CD4-positive, alpha-beta T cell (primary cell): Measurements from ENCODE around the gene CR1. TPM values are rescaled to one million over a fixed set of nuclear protein-coding genes. Genes with fewer than 3 reads are reported as not detected.

Experiments
- ATAC-seq: fragments of 200-7000 bp; cut with Tn5 transposase; one replicate; pipeline ENCODE4 v1.10.0; 2022; ENCODE audit warnings: mild to moderate bottlenecking; ENCODE audit not compliant: poor library complexity
- CTCF ChIA-PET: fragments of 350-600 bp; sonication (Branson Sonifier 250); formaldehyde crosslinking; loops from one replicate; lab custom pipeline; 2021; ENCODE audit warnings: antibody characterized with exemption, inconsistent platforms; lab: Charles Lee
- POLR2A ChIA-PET: fragments of 350-600 bp; sonication (Branson Sonifier 250); formaldehyde crosslinking; loops from one replicate; lab custom pipeline; 2021; ENCODE audit warnings: antibody characterized with exemption, inconsistent platforms; lab: Charles Lee
- DNase-seq, 14 experiments: peaks; one replicate each; pipeline ENCODE4 v3.0.0-alpha.2; 2013 to 2020; ENCODE audit warnings: mixed read lengths in 2 of 14
- H3K27ac ChIP-seq, 2 donors: one replicate each; pipeline versions ENCODE4 v1.5.1 to v1.7.0; 2013; ENCODE audit warnings: low read length in 2 of 2, low read depth in 1 of 2, mild to moderate bottlenecking in 1 of 2
- H3K27me3 ChIP-seq, 2 experiments: 1 replicate in 1 of 2; 2 replicates in 1 of 2; pipeline versions ENCODE4 v1.6.1 to v1.7.0; 2013; ENCODE audit warnings: low read length in 2 of 2, control low read depth in 1 of 2, mild to moderate bottlenecking in 1 of 2, moderate library complexity in 1 of 2; ENCODE audit not compliant: insufficient read depth in 2 of 2, control insufficient read depth in 1 of 2
- H3K36me3 ChIP-seq: one replicate; pipeline ENCODE4 v1.6.1; 2013; ENCODE audit warnings: low read length, control low read depth; ENCODE audit not compliant: insufficient read depth
- H3K4me1 ChIP-seq: one replicate; pipeline ENCODE4 v1.6.1; 2013; ENCODE audit warnings: low read length, control low read depth; ENCODE audit not compliant: insufficient read depth
- H3K4me3 ChIP-seq: one replicate; pipeline ENCODE4 v1.5.1; 2013; ENCODE audit warnings: mild to moderate bottlenecking, low read length, moderate library complexity
- H3K9me3 ChIP-seq, 2 experiments: 1 replicate in 1 of 2; 2 replicates in 1 of 2; pipeline versions ENCODE4 v1.6.1 to v1.7.0; 2013; ENCODE audit warnings: low read length in 2 of 2, mild to moderate bottlenecking in 2 of 2, control low read depth in 1 of 2, moderate library complexity in 1 of 2; ENCODE audit not compliant: control insufficient read depth in 1 of 2, insufficient read depth in 1 of 2
- H3K27ac Mint-ChIP-seq: one replicate; pipeline ENCODE4 v1.8.0; 2020; ENCODE audit warnings: mixed read lengths
- H3K27me3 Mint-ChIP-seq: one replicate; pipeline ENCODE4 v1.8.0; 2021; ENCODE audit warnings: mixed read lengths
- H3K36me3 Mint-ChIP-seq: one replicate; pipeline ENCODE4 v1.8.0; 2021; ENCODE audit warnings: low read depth, mixed read lengths
- H3K4me1 Mint-ChIP-seq: one replicate; pipeline ENCODE4 v1.8.0; 2021; ENCODE audit warnings: low read depth, mixed read lengths
- H3K4me3 Mint-ChIP-seq: one replicate; pipeline ENCODE4 v1.8.0; 2020; ENCODE audit warnings: mild to moderate bottlenecking, mixed read lengths
- H3K9me3 Mint-ChIP-seq: one replicate; pipeline ENCODE4 v1.8.0; 2020; ENCODE audit warnings: mixed read lengths
- CTCF ChIP-seq: fragments of 200-600 bp; IDR thresholded peaks from one replicate; pipeline ENCODE4 v1.8.0; 2022; ENCODE audit warnings: antibody characterized with exemption, mild to moderate bottlenecking
- intact Hi-C, 2 experiments: fragments of 100-400 bp; cut with DNase I in 1 of 2; cut with micrococcal nuclease in 1 of 2; formaldehyde crosslinking; loops; one replicate each; pipeline versions ENCODE4 v1.15.1 to v1.9.0; 2023 to 2025; cut with DNase I, micrococcal nuclease
- total RNA-seq, 174 experiments: library from RNA in 2 of 174; stranded (reverse) in 2 of 174; gene quantifications; one replicate each; pipeline ENCODE4 v1.2.3 and lab custom pipeline; 2021 to 2026

The CR1 gene
- total RNA-seq, 2 experiments from 2014 or later = 2.8 to 3.1 TPM

DNA sequence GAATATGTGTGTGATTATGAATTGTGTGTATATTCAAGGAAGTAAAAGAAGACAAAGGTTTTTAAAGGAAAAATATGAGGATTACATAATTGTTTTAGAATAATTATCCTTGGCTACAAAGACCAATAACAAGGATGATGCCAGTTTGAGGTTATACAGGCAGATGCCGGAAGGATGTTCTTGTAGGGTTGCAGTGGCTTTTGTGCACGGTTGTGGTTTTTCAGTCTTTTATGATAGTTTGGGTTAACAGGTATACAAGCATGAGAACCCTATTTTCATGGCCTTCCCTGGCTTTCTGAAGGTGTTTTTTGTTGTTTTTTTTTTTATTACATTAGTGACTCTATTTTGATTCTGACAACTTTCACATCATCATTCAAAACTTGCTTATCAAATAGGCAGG lies 36.9 kb upstream of the CR1 start:
- Histone ChIP-seq H3K27me3 (peaks cover 10 to 12% of the 10 kb centered on the region in 2 experiments), H3K9me3 (peaks cover 0 to 8% of the 10 kb centered on the region in 2 experiments), H3K27ac (peak overlapping the region; percentile 28 to 49), H3K4me1 (peaks cover 41% of the 10 kb centered on the region), H3K36me3 (no peaks in the 10 kb centered on the region), H3K4me3 (no peak overlapping the region)
- POLR2A ChIA-PET = no interaction called here
- TF ChIP-seq CTCF = no peak
- H3K9me3 Mint-ChIP-seq = no peaks in the 10 kb centered on the region
- intact Hi-C loops = no loop called here
- peaks cover under 1% of the 10 kb centered on the region for H3K27me3 Mint-ChIP-seq
- CTCF ChIA-PET = no interaction called here
- H3K4me1 Mint-ChIP-seq = peaks cover 10% of the 10 kb centered on the region
- DNase-seq = peak in 11 of 14 experiments; percentile 8 to 82 (median 17)
- no peak overlapping the region for H3K4me3 Mint-ChIP-seq
- peak; percentile 86 for ATAC-seq
- no peak overlapping the region for H3K27ac Mint-ChIP-seq
- no peaks in the 10 kb centered on the region for H3K36me3 Mint-ChIP-seq

- H3K27ac ChIP-seq = no peak overlapping the region
- H3K4me3 ChIP-seq = no peak overlapping the region
- DNase-seq (no peak), ATAC-seq (no peak)
- POLR2A ChIA-PET = interaction anchor here (0.7 kb wide), 1 partner anchor 9 kb away, joined by 4 read pairs; no protein-coding TSS in a partner anchor
- no peaks in the 10 kb centered on the region for H3K9me3 ChIP-seq
- no peak for TF ChIP-seq CTCF
- H3K27ac Mint-ChIP-seq = no peak overlapping the region
- peaks cover 7% of the 10 kb centered on the region for H3K27me3 Mint-ChIP-seq
- H3K4me1 Mint-ChIP-seq = peaks cover 9% of the 10 kb centered on the region
- intact Hi-C loops = no loop called here
- H3K4me3 Mint-ChIP-seq = no peak overlapping the region
- peaks cover 0 to 3% of the 10 kb centered on the region in 2 experiments for H3K27me3 ChIP-seq
- H3K36me3 ChIP-seq = no peaks in the 10 kb centered on the region
- H3K36me3 Mint-ChIP-seq = no peaks in the 10 kb centered on the region
- CTCF ChIA-PET = no interaction called here
- H3K9me3 Mint-ChIP-seq = no peaks in the 10 kb centered on the region
- peaks cover 34% of the 10 kb centered on the region for H3K4me1 ChIP-seq
Observed at GRCh38 chr1:207461649-207462048, 34.3 kb upstream of the CR1 start.

DNA sequence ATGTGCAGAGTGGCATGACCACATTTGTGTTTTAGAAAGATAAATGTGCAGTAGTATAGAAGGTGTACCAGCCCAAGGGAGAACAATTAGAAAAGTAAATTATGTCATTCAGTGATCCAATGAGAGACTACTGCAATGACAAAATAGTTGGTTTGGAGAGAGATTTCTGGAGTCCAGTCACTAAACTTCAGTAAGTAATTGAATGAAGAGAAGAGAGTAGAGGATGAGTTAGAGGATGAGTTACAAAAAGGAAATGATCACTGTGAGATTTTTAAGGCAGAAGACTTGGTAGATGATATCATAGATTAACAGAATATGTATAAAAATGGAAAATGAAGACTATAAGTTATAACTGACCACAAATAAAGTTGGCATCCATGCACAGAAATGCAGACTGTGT lies 33.4 kb upstream of the CR1 start:
- intact Hi-C loops = no loop called here
- ChIA-PET CTCF (no interaction called here), POLR2A (no interaction called here)
- no peak for TF ChIP-seq CTCF
- Histone ChIP-seq H3K9me3 (no peaks in the 10 kb centered on the region), H3K4me3 (no peak overlapping the region), H3K27me3 (peaks cover 0 to under 1% of the 10 kb centered on the region in 2 experiments), H3K27ac (no peak overlapping the region), H3K4me1 (peaks cover 34% of the 10 kb centered on the region), H3K36me3 (no peaks in the 10 kb centered on the region)
- no peak overlapping the region for H3K27ac Mint-ChIP-seq
- H3K27me3 Mint-ChIP-seq = peaks cover 12% of the 10 kb centered on the region
- peaks cover 9% of the 10 kb centered on the region for H3K4me1 Mint-ChIP-seq
- ATAC-seq = no peak
- H3K4me3 Mint-ChIP-seq = no peak overlapping the region
- DNase-seq = no peak
- H3K9me3 Mint-ChIP-seq = no peaks in the 10 kb centered on the region
- no peaks in the 10 kb centered on the region for H3K36me3 Mint-ChIP-seq
